ENCODE results near the gene SPEG. TPM values are rescaled to one million over a fixed set of nuclear protein-coding genes. Genes with fewer than 3 reads are reported as not detected.

The SPEG gene
- total and polyA plus RNA-seq, 2 donors (not counting 3 experiments of a cell fraction or from before 2014, with no cell fraction given): 0.84 to 3.5 TPM

- Histone ChIP-seq H3K36me3 (ENCODE audit: control insufficient read depth in 2 of 2, extremely low read depth in 1 of 2, insufficient read depth in 2 of 2, low read length in 2 of 2) (no peaks in the 10 kb centered on the region), H3K4me2 (ENCODE audit: insufficient read depth, low read length) (no peak overlapping the region), H4K20me1 (replicated peaks; ENCODE audit: control insufficient read depth, extremely low read depth, insufficient read depth, low read length) (no peaks in the 10 kb centered on the region), H3K9ac (replicated peaks; ENCODE audit: extremely low read depth, insufficient read depth, low read length) (no peak overlapping the region), H3K9me3 (replicated peaks; ENCODE audit: control insufficient read depth, insufficient read depth, low read length) (no peaks in the 10 kb centered on the region), H3K27me3 (ENCODE audit: control insufficient read depth in 2 of 2, insufficient read depth in 2 of 2, low read length in 2 of 2) (peaks cover 56 to 57% of the 10 kb centered on the region in 2 experiments), H3K4me3 (replicated peaks in 1 of 3; ENCODE audit: insufficient read depth in 1 of 3, low read depth in 1 of 3, low read length in 3 of 3) (no peak overlapping the region), H2AFZ (ENCODE audit: low read depth, low read length) (no peak overlapping the region), H3K9me1 (replicated peaks; ENCODE audit: control insufficient read depth, extremely low read depth, insufficient read depth, low read length) (no peaks in the 10 kb centered on the region), H3K79me2 (ENCODE audit: control insufficient read depth, insufficient read depth, low read length) (no peaks in the 10 kb centered on the region), H3K4me1 (ENCODE audit: control insufficient read depth, extremely low read depth, insufficient read depth, low read length) (no peaks in the 10 kb centered on the region), H3K27ac (ENCODE audit: insufficient read depth, low read depth, low read length) (no peak overlapping the region)
- no peak for DNase-seq (ENCODE audit: low read depth, low spot score)
- FAIRE-seq: no peak
- BruUV-seq (replicated peaks): no TSS peak
- TF ChIP-seq FOS (IDR thresholded peaks at IDR 0.05; ENCODE audit: borderline replicate concordance, insufficient read depth, low read length): no peak
- TF ChIP-seq MYC (IDR thresholded peaks at IDR 0.05; ENCODE audit: low read depth, low read length): no peak
- TF ChIP-seq POLR2AphosphoS5 (IDR thresholded peaks at IDR 0.05; ENCODE audit: insufficient read depth, low read depth, low read length): no peak
- TF ChIP-seq EZH2 (IDR thresholded peaks at IDR 0.05; ENCODE audit: borderline replicate concordance, low read depth, low read length, severe bottlenecking): no peak
- no peak for TF ChIP-seq POLR2A (IDR thresholded peaks at IDR 0.05; ENCODE audit: low read depth, low read length)
- TF ChIP-seq GATA2 (IDR thresholded peaks at IDR 0.05; ENCODE audit: insufficient read depth, insufficient read length, low read depth, low read length): no peak
- no peak for TF ChIP-seq JUN (IDR thresholded peaks at IDR 0.05; ENCODE audit: borderline replicate concordance, insufficient read depth, insufficient read length, low read depth)
- TF ChIP-seq, protein P1, sequence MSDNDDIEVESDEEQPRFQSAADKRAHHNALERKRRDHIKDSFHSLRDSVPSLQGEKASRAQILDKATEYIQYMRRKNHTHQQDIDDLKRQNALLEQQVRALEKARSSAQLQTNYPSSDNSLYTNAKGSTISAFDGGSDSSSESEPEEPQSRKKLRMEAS (IDR thresholded peaks at IDR 0.05; ENCODE audit: insufficient read depth, insufficient read length): no peak
- TF ChIP-seq, protein P2, sequence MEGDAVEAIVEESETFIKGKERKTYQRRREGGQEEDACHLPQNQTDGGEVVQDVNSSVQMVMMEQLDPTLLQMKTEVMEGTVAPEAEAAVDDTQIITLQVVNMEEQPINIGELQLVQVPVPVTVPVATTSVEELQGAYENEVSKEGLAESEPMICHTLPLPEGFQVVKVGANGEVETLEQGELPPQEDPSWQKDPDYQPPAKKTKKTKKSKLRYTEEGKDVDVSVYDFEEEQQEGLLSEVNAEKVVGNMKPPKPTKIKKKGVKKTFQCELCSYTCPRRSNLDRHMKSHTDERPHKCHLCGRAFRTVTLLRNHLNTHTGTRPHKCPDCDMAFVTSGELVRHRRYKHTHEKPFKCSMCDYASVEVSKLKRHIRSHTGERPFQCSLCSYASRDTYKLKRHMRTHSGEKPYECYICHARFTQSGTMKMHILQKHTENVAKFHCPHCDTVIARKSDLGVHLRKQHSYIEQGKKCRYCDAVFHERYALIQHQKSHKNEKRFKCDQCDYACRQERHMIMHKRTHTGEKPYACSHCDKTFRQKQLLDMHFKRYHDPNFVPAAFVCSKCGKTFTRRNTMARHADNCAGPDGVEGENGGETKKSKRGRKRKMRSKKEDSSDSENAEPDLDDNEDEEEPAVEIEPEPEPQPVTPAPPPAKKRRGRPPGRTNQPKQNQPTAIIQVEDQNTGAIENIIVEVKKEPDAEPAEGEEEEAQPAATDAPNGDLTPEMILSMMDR (IDR thresholded peaks at IDR 0.05; ENCODE audit: extremely low read depth in 1 of 2, insufficient read depth in 1 of 2, low read depth in 1 of 2, low read length in 2 of 2): no peak
- CTCF ChIA-PET: interaction anchor here (1.1 to 5.3 kb wide), 5 partner anchors 11 to 117 kb away, joined by 4 to 86 read pairs (median 67); partner anchors contain the start of gene GMPPA
- dilution Hi-C loops (cut with MboI; ENCODE audit: extremely low pct_ligation_motif_present, low sequenced_read_pairs): no loop called here
- POLR2A ChIA-PET: no interaction called here
- intact Hi-C loops (cut with micrococcal nuclease): no loop called here
These were observed 84.9 kb downstream of the SPEG start for GRCh38 chr2:219519526-219519916.
